CD14-positive monocyte (primary cell): ENCODE measurements around the gene UGT1A3. TPM values are rescaled to one million over a fixed set of nuclear protein-coding genes. Genes with fewer than 3 reads are reported as not detected.

Experiments used
- DNase-seq, 3 donors: peaks; one replicate each; pipeline ENCODE4 v3.0.0-alpha.2; 2011 to 2022
- H2AFZ ChIP-seq: 2 replicates; pipeline ENCODE4 v1.6.0; 2012; ENCODE audit warnings: mild to moderate bottlenecking, low read depth, low read length, inconsistent platforms; ENCODE audit not compliant: insufficient read depth, poor library complexity, severe bottlenecking
- H3K27ac ChIP-seq, 2 donors: 1 replicate in 1 of 2; 2 replicates in 1 of 2; pipeline ENCODE4 v1.5.1; 2012 to 2013; ENCODE audit warnings: low read length in 2 of 2, control low read depth in 1 of 2, inconsistent platforms in 1 of 2, low read depth in 1 of 2, mild to moderate bottlenecking in 1 of 2
- H3K27me3 ChIP-seq, 2 donors: one replicate each; pipeline versions ENCODE4 v1.6.0 to v1.6.1; 2011 to 2013; ENCODE audit warnings: low read length in 2 of 2; ENCODE audit not compliant: control insufficient read depth in 2 of 2, insufficient read depth in 2 of 2
- H3K36me3 ChIP-seq, 2 donors: replicated peaks in 1 of 2; 1 replicate in 1 of 2; 2 replicates in 1 of 2; pipeline versions ENCODE4 v1.5.1 to v1.6.1; 2012 to 2013; ENCODE audit warnings: low read length in 2 of 2, control low read depth in 1 of 2, inconsistent platforms in 1 of 2, mild to moderate bottlenecking in 1 of 2; ENCODE audit not compliant: insufficient read depth in 2 of 2, control insufficient read depth in 1 of 2
- H3K4me1 ChIP-seq, 2 donors: 1 replicate in 1 of 2; 2 replicates in 1 of 2; pipeline versions ENCODE4 v1.5.1 to v1.6.1; 2012 to 2013; ENCODE audit warnings: low read length in 2 of 2, control low read depth in 1 of 2, inconsistent platforms in 1 of 2, mild to moderate bottlenecking in 1 of 2, moderate library complexity in 1 of 2; ENCODE audit not compliant: insufficient read depth in 2 of 2, control insufficient read depth in 1 of 2
- H3K4me2 ChIP-seq: replicated peaks from 2 replicates; pipeline ENCODE3; 2012; ENCODE audit warnings: low read length, moderate library complexity, mild to moderate bottlenecking; ENCODE audit not compliant: poor library complexity, severe bottlenecking; ENCODE audit errors: extremely low read depth
- H3K4me3 ChIP-seq, 3 experiments: fragments of 200-600 bp in 1 of 3; sonication (generic) in 1 of 3; replicated peaks in 1 of 3; 1 replicate in 2 of 3; 2 replicates in 1 of 3; pipeline ENCODE4 v1.5.1; 2011 to 2013; ENCODE audit warnings: low read length in 3 of 3, mild to moderate bottlenecking in 3 of 3, control low read depth in 2 of 3, low read depth in 2 of 3, inconsistent platforms in 1 of 3, moderate library complexity in 1 of 3
- H3K79me2 ChIP-seq: 2 replicates; pipeline ENCODE4 v1.6.0; 2012; ENCODE audit warnings: mild to moderate bottlenecking, control low read depth, inconsistent platforms, low read length, moderate library complexity; ENCODE audit not compliant: insufficient read depth
- H3K9ac ChIP-seq: 2 replicates; pipeline ENCODE4 v1.6.0; 2017; ENCODE audit warnings: low read length, mild to moderate bottlenecking; ENCODE audit not compliant: insufficient read depth, poor library complexity, severe bottlenecking
- H3K9me3 ChIP-seq, 2 donors: replicated peaks in 1 of 2; 1 replicate in 1 of 2; 2 replicates in 1 of 2; pipeline versions ENCODE4 v1.5.1 to v1.6.1; 2012 to 2013; ENCODE audit warnings: low read length in 2 of 2, control low read depth in 1 of 2; ENCODE audit not compliant: control insufficient read depth in 1 of 2, insufficient read depth in 1 of 2
- H4K20me1 ChIP-seq: 2 replicates; pipeline ENCODE4 v1.6.0; 2012; ENCODE audit warnings: mild to moderate bottlenecking, low read length, control low read depth, moderate library complexity; ENCODE audit not compliant: insufficient read depth
- H3K27ac Mint-ChIP-seq, 7 donors: one replicate each; pipeline ENCODE4 v1.8.0; 2020; ENCODE audit warnings: mild to moderate bottlenecking in 7 of 7, mixed read lengths in 7 of 7, moderate library complexity in 6 of 7, inconsistent platforms in 2 of 7
- H3K27me3 Mint-ChIP-seq, 3 donors: one replicate each; pipeline ENCODE4 v1.8.0; 2021 to 2022; ENCODE audit warnings: low read depth in 3 of 3, mild to moderate bottlenecking in 3 of 3, mixed read lengths in 3 of 3, moderate library complexity in 3 of 3, inconsistent platforms in 1 of 3
- H3K36me3 Mint-ChIP-seq, 2 donors: one replicate each; pipeline ENCODE4 v1.8.0; 2020; ENCODE audit warnings: mixed read lengths in 2 of 2, inconsistent platforms in 1 of 2, mild to moderate bottlenecking in 1 of 2
- H3K4me1 Mint-ChIP-seq: one replicate; pipeline ENCODE4 v1.8.0; 2020; ENCODE audit warnings: mild to moderate bottlenecking, mixed read lengths
- H3K4me3 Mint-ChIP-seq, 2 donors: one replicate each; pipeline ENCODE4 v1.8.0; 2020; ENCODE audit warnings: mild to moderate bottlenecking in 2 of 2, mixed read lengths in 2 of 2, moderate library complexity in 1 of 2
- H3K9me3 Mint-ChIP-seq, 7 donors: one replicate each; pipeline ENCODE4 v1.8.0; 2020 to 2022; ENCODE audit warnings: mixed read lengths in 7 of 7, mild to moderate bottlenecking in 6 of 7, moderate library complexity in 6 of 7, inconsistent platforms in 2 of 7
- CTCF ChIP-seq: fragments of 200-600 bp; IDR thresholded peaks from one replicate; pipeline ENCODE4 v1.8.0; 2022; ENCODE audit warnings: antibody characterized with exemption, mild to moderate bottlenecking
- WGBS: methylation state at CpG from one replicate; pipeline ENCODE4 v1.1.5; 2013; ENCODE audit warnings: missing lambda C conversion rate; ENCODE audit not compliant: insufficient coverage; 5-methylcytosine and 5-hydroxymethylcytosine counted together
- intact Hi-C, 2 donors: fragments of 100-400 bp; cut with micrococcal nuclease; formaldehyde crosslinking; loops; one replicate each; pipeline versions ENCODE4 v1.15.0 to v1.15.1; 2023
- polyA plus RNA-seq, 3 donors: library from polyadenylated mRNA; depleted of rRNA in 1 of 3; unstranded in 2 of 3; stranded (reverse) in 1 of 3; fragments of 300-500 nt in 2 of 3; fragments of >200 nt in 1 of 3; fragmentation: Illumina TruSeq in 2 of 3; gene quantifications; 1 replicate in 2 of 3; 2 replicates in 1 of 3; pipeline ENCODE4 v1.2.3, GENCODE V29; 2012 to 2021

Gene UGT1A3
- polyA plus RNA-seq, 3 donors, result not detected

- intact Hi-C loops, result no loop called here
- TF ChIP-seq CTCF, result no peak
- Mint-ChIP-seq H3K36me3 (no peaks in the 10 kb centered on the region), H3K9me3 (peaks cover 0 to 5% (median 0%) of the 10 kb centered on the region in 7 donors), H3K4me1 (peaks cover 2% of the 10 kb centered on the region), H3K27ac (no peak overlapping the region), H3K4me3 (no peak overlapping the region), H3K27me3 (peaks cover 0 to 4% (median 0%) of the 10 kb centered on the region in 3 donors)
- Histone ChIP-seq H3K4me2 (no peak overlapping the region), H3K27ac (no peak overlapping the region), H3K9me3 (no peaks in the 10 kb centered on the region), H3K27me3 (no peaks in the 10 kb centered on the region), H3K36me3 (no peaks in the 10 kb centered on the region), H3K9ac (no peak overlapping the region), H3K4me1 (no peaks in the 10 kb centered on the region), H4K20me1 (no peaks in the 10 kb centered on the region), H2AFZ (no peak overlapping the region), H3K4me3 (no peak overlapping the region), H3K79me2 (no peaks in the 10 kb centered on the region)
- no CpG with 5 or more reads among the region's 1 CpG for WGBS
- no peak for DNase-seq
Observed at GRCh38 chr2:233684640-233685039, 44.2 kb upstream of the UGT1A3 start.

- Histone ChIP-seq H3K4me1 (no peaks in the 10 kb centered on the region), H3K9me3 (no peaks in the 10 kb centered on the region), H3K4me2 (no peak overlapping the region), H3K4me3 (no peak overlapping the region), H3K27ac (no peak overlapping the region), H3K27me3 (no peaks in the 10 kb centered on the region), H4K20me1 (no peaks in the 10 kb centered on the region), H3K79me2 (no peaks in the 10 kb centered on the region), H3K9ac (no peak overlapping the region), H3K36me3 (no peaks in the 10 kb centered on the region), H2AFZ (no peak overlapping the region)
- intact Hi-C loops, result no loop called here
- Mint-ChIP-seq H3K4me3 (no peak overlapping the region), H3K27me3 (no peaks in the 10 kb centered on the region), H3K4me1 (peaks cover 2% of the 10 kb centered on the region), H3K9me3 (peaks cover 0 to 5% (median 0%) of the 10 kb centered on the region in 7 donors), H3K36me3 (no peaks in the 10 kb centered on the region), H3K27ac (no peak overlapping the region)
- no peak for DNase-seq
- no CpG with 5 or more reads among the region's 5 CpGs for WGBS
- TF ChIP-seq CTCF, result no peak
Observed at GRCh38 chr2:233686928-233687327, 41.9 kb upstream of the UGT1A3 start.
